SK-N-SH treated with all-trans-retinoic acid at 6 μM for 48 hours (cell line): Measurements from ENCODE around the gene TMED7.

ENCODE experiments used
- ATAC-seq: fragments of 200-7000 bp; cut with Tn5 transposase; 3 replicates; pipeline ENCODE4 v1.9.1; 2020; ENCODE audit warnings: mild to moderate bottlenecking, moderate library complexity
- ARNTL ChIP-seq: fragments of 450-650 bp; formaldehyde crosslinking; IDR thresholded peaks from 2 replicates; pipeline ENCODE4 v1.5.0; 2020; ENCODE audit warnings: low read depth, mild to moderate bottlenecking, moderate library complexity, borderline replicate concordance
- CREB5 ChIP-seq: fragments of 250-450 bp; sonication (Bioruptor Pico); IDR thresholded peaks from 2 replicates; pipeline ENCODE4 v1.5.1; 2020; ENCODE audit warnings: low read depth, mild to moderate bottlenecking, moderate library complexity
- CSDC2 ChIP-seq: fragments of 250-450 bp; sonication (Bioruptor Pico); IDR thresholded peaks from 2 replicates; pipeline ENCODE4 v1.5.0; 2020; ENCODE audit warnings: mild to moderate bottlenecking, moderate library complexity
- CSRNP3 ChIP-seq: fragments of 250-450 bp; sonication (Bioruptor Pico); IDR thresholded peaks from 2 replicates; pipeline ENCODE4 v1.5.1; 2021; ENCODE audit warnings: mild to moderate bottlenecking, moderate library complexity
- ESRRG ChIP-seq: fragments of 250-450 bp; sonication (Bioruptor Pico); IDR thresholded peaks from 2 replicates; pipeline ENCODE4 v1.6.1; 2021; ENCODE audit warnings: mild to moderate bottlenecking
- GLIS3 ChIP-seq: fragments of 250-450 bp; sonication (Bioruptor Pico); IDR thresholded peaks from 2 replicates; pipeline ENCODE4 v1.5.0; 2020; ENCODE audit warnings: mild to moderate bottlenecking, moderate library complexity
- ISL1 ChIP-seq: fragments of 250-450 bp; sonication (Bioruptor Pico); IDR thresholded peaks from 2 replicates; pipeline ENCODE4 v2.1.2; 2022; ENCODE audit warnings: mild to moderate bottlenecking, moderate library complexity
- OSR1 ChIP-seq: fragments of 250-450 bp; sonication (Bioruptor Pico); IDR thresholded peaks from 2 replicates; pipeline ENCODE4 v1.8.0; 2022; ENCODE audit warnings: moderate library complexity, mild to moderate bottlenecking, inconsistent platforms
- POU6F1 ChIP-seq: fragments of 250-450 bp; sonication (Bioruptor Pico); IDR thresholded peaks from 2 replicates; pipeline ENCODE4 v1.8.0; 2021; ENCODE audit warnings: low read depth, mild to moderate bottlenecking, moderate library complexity, borderline replicate concordance
- PPARA ChIP-seq: fragments of 250-450 bp; sonication (Bioruptor Pico); IDR thresholded peaks from 2 replicates; pipeline ENCODE4 v1.5.0; 2020; ENCODE audit warnings: mild to moderate bottlenecking, borderline replicate concordance
- RARB ChIP-seq: fragments of 250-450 bp; sonication (Bioruptor Pico); IDR thresholded peaks from 2 replicates; pipeline ENCODE4 v1.8.0; 2021; ENCODE audit warnings: mild to moderate bottlenecking, moderate library complexity
- SNAI2 ChIP-seq: fragments of 250-450 bp; sonication (Bioruptor Pico); IDR thresholded peaks from 2 replicates; pipeline ENCODE4 v1.5.0; 2020; ENCODE audit warnings: mild to moderate bottlenecking, moderate library complexity
- TCF4 ChIP-seq: fragments of 250-450 bp; sonication (Bioruptor Pico); IDR thresholded peaks from 2 replicates; pipeline ENCODE4 v1.8.0; 2021; ENCODE audit warnings: mild to moderate bottlenecking, moderate library complexity, borderline replicate concordance
- TOX ChIP-seq: fragments of 250-450 bp; sonication (Bioruptor Pico); IDR thresholded peaks from 2 replicates; pipeline ENCODE4 v1.8.0; 2021; ENCODE audit warnings: mild to moderate bottlenecking, moderate library complexity, borderline replicate concordance
- TSHZ2 ChIP-seq: fragments of 250-450 bp; sonication (Bioruptor Pico); IDR thresholded peaks from 2 replicates; pipeline ENCODE4 v1.5.0; 2020; ENCODE audit warnings: mild to moderate bottlenecking, moderate library complexity
- ZC3H10 ChIP-seq: fragments of 250-450 bp; sonication (Bioruptor Pico); IDR thresholded peaks from 2 replicates; pipeline ENCODE4 v1.5.1; 2021; ENCODE audit warnings: mild to moderate bottlenecking, moderate library complexity
- ZFP3 ChIP-seq: fragments of 250-450 bp; sonication (Bioruptor Pico); IDR thresholded peaks from 2 replicates; pipeline ENCODE4 v1.5.0; 2020; ENCODE audit warnings: mild to moderate bottlenecking, moderate library complexity
- ZFP30 ChIP-seq: fragments of 450-650 bp; formaldehyde crosslinking; IDR thresholded peaks from 2 replicates; pipeline ENCODE4 v1.5.0; 2022; ENCODE audit warnings: mild to moderate bottlenecking, moderate library complexity
- ZNF565 ChIP-seq: fragments of 450-650 bp; formaldehyde crosslinking; conservative IDR thresholded peaks from 2 replicates; pipeline ENCODE4 v1.5.0; 2020; ENCODE audit warnings: low read depth, mild to moderate bottlenecking, moderate library complexity
- ZNF70 ChIP-seq: fragments of 450-650 bp; formaldehyde crosslinking; IDR thresholded peaks from 2 replicates; pipeline ENCODE4 v1.5.0; 2020; ENCODE audit warnings: mild to moderate bottlenecking, moderate library complexity
- ZNF8 ChIP-seq: fragments of 450-650 bp; formaldehyde crosslinking; IDR thresholded peaks from 2 replicates; pipeline ENCODE4 v1.5.0; 2020; ENCODE audit warnings: mild to moderate bottlenecking, moderate library complexity

The TMED7 gene

GRCh38 chr5:115639377-115639776, 13.5 kb upstream of the TMED7 start:
- TF ChIP-seq GLIS3 (no peak), CSDC2 (CRISPR knock-in tag) (no peak), ZFP3 (no peak), ZNF70 (CRISPR knock-in tag) (no peak), ZFP30 (no peak), ZNF565 (no peak), ZNF8 (CRISPR knock-in tag) (no peak), TCF4 (CRISPR knock-in tag) (no peak), ESRRG (CRISPR knock-in tag) (no peak)
- no peak for ATAC-seq

GRCh38 chr5:115637507-115637906, 11.7 kb upstream of the TMED7 start:
- TF ChIP-seq RARB (CRISPR knock-in tag) (no peak), SNAI2 (CRISPR knock-in tag) (no peak), ZFP3 (no peak), TSHZ2 (CRISPR knock-in tag) (no peak), CREB5 (CRISPR knock-in tag) (no peak), ESRRG (CRISPR knock-in tag) (no peak), GLIS3 (no peak), ARNTL (CRISPR knock-in tag) (no peak), CSRNP3 (CRISPR knock-in tag) (no peak), ZC3H10 (no peak), POU6F1 (CRISPR knock-in tag) (no peak), ZNF8 (CRISPR knock-in tag) (no peak)
- no peak for ATAC-seq

- TF ChIP-seq CREB5 (CRISPR knock-in tag) (no peak), PPARA (CRISPR knock-in tag) (no peak), CSDC2 (CRISPR knock-in tag) (no peak), ZNF70 (CRISPR knock-in tag) (no peak), TSHZ2 (CRISPR knock-in tag) (no peak), TOX (CRISPR knock-in tag) (no peak), ESRRG (CRISPR knock-in tag) (no peak), ISL1 (CRISPR knock-in tag) (no peak), POU6F1 (CRISPR knock-in tag) (no peak), ZNF565 (no peak), ZFP3 (no peak), TCF4 (CRISPR knock-in tag) (no peak), SNAI2 (CRISPR knock-in tag) (no peak), CSRNP3 (CRISPR knock-in tag) (no peak), OSR1 (no peak), ZC3H10 (no peak), ZNF8 (CRISPR knock-in tag) (no peak)
Observed at GRCh38 chr5:115636008-115636407, 10.2 kb upstream of the TMED7 start.

More at GRCh38 chr5:115636008-115636407, 10.2 kb upstream of the TMED7 start:
- ATAC-seq = no peak
